SH-SY5Y (cell line): ENCODE data around the gene NTF3.

Source experiments
- GATA2 ChIP-seq: IDR thresholded peaks from 2 replicates; pipeline ENCODE4 v1.6.1; 2011; ENCODE audit warnings: mild to moderate bottlenecking, low read depth, low read length
- GATA3 ChIP-seq: IDR thresholded peaks from 2 replicates; pipeline ENCODE4 v1.6.1; 2011; ENCODE audit warnings: low read depth, mild to moderate bottlenecking, low read length, moderate library complexity

DNA sequence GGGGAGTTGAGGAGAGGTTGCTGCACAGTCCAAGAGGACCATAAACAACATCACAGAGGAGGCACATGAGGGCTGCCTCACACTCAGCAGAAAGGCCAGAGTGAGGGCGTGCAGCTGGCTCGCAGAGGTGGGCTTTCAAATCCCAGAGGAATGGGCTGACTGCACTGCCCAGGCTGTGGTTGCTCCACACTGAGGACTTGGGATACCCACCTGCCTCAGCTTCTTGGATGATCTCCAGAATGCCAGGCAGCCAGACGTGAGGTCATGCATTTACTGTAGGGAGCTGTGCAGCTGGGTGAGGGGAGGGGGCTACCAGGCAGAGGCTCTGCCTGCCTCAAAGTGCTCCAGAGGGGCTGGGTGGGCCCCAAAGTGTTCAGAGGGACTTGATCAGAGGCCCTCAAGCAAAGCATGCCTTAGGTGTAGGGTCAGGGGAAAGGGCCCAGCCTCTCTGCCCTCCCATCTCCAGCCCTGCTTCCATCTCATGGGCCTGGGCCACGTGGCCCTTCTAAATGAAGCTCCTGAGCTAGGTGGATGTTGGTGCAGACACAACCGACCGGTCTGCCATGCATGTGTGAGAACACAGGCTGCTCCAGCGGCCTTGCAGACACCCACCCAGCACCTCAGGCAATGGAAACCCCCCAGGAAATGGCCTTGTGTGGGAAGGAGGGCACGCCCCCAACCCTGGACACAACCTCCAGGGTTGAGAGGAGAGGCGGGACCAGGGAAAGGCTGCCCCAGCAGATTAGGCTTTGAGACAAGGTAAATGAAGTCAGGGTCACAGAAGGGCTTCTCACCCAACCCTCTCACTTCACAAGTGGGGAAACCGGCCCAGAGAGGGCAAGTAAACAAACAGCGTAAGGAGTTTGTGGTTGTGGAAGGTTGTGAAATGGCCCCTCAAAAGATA is 90.8 kb downstream of the NTF3 start:
- TF ChIP-seq GATA3 (no peak), GATA2 (no peak)
